ENCODE results near the gene HEG1. TPM values are rescaled to one million over a fixed set of nuclear protein-coding genes. Genes with fewer than 3 reads are reported as not detected.

Gene HEG1
- total RNA-seq, 4 donors from 2014 or later, result 13.6 to 22.7 (median 16.8) TPM

Other genes starting within 250 kb of the HEG1 start
- gene ITGB5, start 168.6 kb downstream of the HEG1 start, total RNA-seq, result 100 to 1,000 TPM; 210 to 414 (median 286) TPM
- not detected for gene MUC13, start 121.2 kb downstream of the HEG1 start, total RNA-seq
- gene SLC12A8, start 156.8 kb upstream of the HEG1 start, total RNA-seq, result 10 to 100 TPM in 1 of 4 donors, 1 to 10 TPM in 3; 2.3 to 13.1 (median 3.9) TPM

All from lower leg skin (tissue), 4 donors.